HepG2 (cell line): Measurements from ENCODE around the gene CAPRIN2. TPM values are rescaled to one million over a fixed set of nuclear protein-coding genes. Genes with fewer than 3 reads are reported as not detected.

Experiments used
- ATAC-seq: fragments of 200-7000 bp; cut with Tn5 transposase; 3 replicates; pipeline ENCODE4 v1.9.1; 2020; ENCODE audit warnings: mild to moderate bottlenecking, moderate library complexity
- BruUV-seq: library from RNA; stranded (reverse); fragments of 400-500 nt; replicated peaks from 2 replicates; lab custom pipeline; 2021; lab: Mats Ljungman, UMichigan
- CTCF ChIA-PET: fragments of 300-600 bp; formaldehyde crosslinking; extraction: SDS; loops from one replicate; lab custom pipeline; 2021; ENCODE audit warnings: low total read pairs, inconsistent platforms, low intra/inter-chr PET ratio; lab: Yijun Ruan, JAX
- POLR2A ChIA-PET: fragments of 350-600 bp; sonication (Branson Sonifier 250); formaldehyde crosslinking; loops from one replicate; lab custom pipeline; 2020; ENCODE audit warnings: antibody characterized with exemption, inconsistent platforms; lab: Yijun Ruan, JAX
- DNase-seq: peaks from one replicate; pipeline ENCODE4 v3.0.0-alpha.2; 2015; ENCODE audit warnings: low spot score
- FAIRE-seq: peaks from 3 replicates; lab custom pipeline; 2011; peaks lifted over from hg19 to GRCh38; lab: Jason Lieb, UNC
- H2AFZ ChIP-seq: one replicate; pipeline ENCODE4 v1.6.1; 2011; ENCODE audit warnings: low read length, inconsistent platforms
- H3K27ac ChIP-seq: fragments of 300-600 bp; 3 replicates; pipeline ENCODE4 v1.8.0; 2011; ENCODE audit warnings: mixed run types, mild to moderate bottlenecking, mixed read lengths, low read length, inconsistent platforms; ENCODE audit not compliant: insufficient read depth; ENCODE audit errors: extremely low read length
- H3K27me3 ChIP-seq, 2 experiments: fragments of 200-600 bp in 1 of 2; 2 replicates in 1 of 2; 3 replicates in 1 of 2; pipeline versions ENCODE4 v1.6.0 to v1.8.0; 2011; ENCODE audit warnings: low read length in 2 of 2, mild to moderate bottlenecking in 2 of 2, moderate library complexity in 2 of 2, inconsistent platforms in 1 of 2; ENCODE audit not compliant: insufficient read depth in 2 of 2, control insufficient read depth in 1 of 2
- H3K36me3 ChIP-seq, 2 experiments: fragments of 200-600 bp in 1 of 2; replicated peaks in 1 of 2; 2 replicates in 1 of 2; 3 replicates in 1 of 2; pipeline versions ENCODE4 v1.5.1 to v1.8.0; 2011; ENCODE audit warnings: low read length in 2 of 2, inconsistent platforms in 1 of 2; ENCODE audit not compliant: insufficient read depth in 2 of 2, control insufficient read depth in 1 of 2
- H3K4me1 ChIP-seq: 2 replicates; pipeline ENCODE4 v1.5.1; 2012; ENCODE audit warnings: low read length, inconsistent platforms; ENCODE audit not compliant: insufficient read depth
- H3K4me2 ChIP-seq: 2 replicates; pipeline ENCODE4 v1.6.0; 2011; ENCODE audit warnings: low read depth, low read length, inconsistent platforms
- H3K4me3 ChIP-seq, 3 experiments: fragments of 200-600 bp in 1 of 3; sonication (generic), shearing (Covaris generic) in 1 of 3; replicated peaks in 1 of 3; 2 replicates each; pipeline ENCODE4 v1.5.1; 2011 to 2016; ENCODE audit warnings: low read length in 3 of 3, inconsistent platforms in 2 of 3, low read depth in 2 of 3, mild to moderate bottlenecking in 2 of 3, control low read depth in 1 of 3, mixed read lengths in 1 of 3; ENCODE audit not compliant: insufficient read depth in 1 of 3
- H3K79me2 ChIP-seq: one replicate; pipeline ENCODE4 v1.6.1; 2011; ENCODE audit warnings: low read length, inconsistent platforms; ENCODE audit not compliant: insufficient read depth
- H3K9ac ChIP-seq: 2 replicates; pipeline ENCODE4 v1.6.0; 2011; ENCODE audit warnings: mild to moderate bottlenecking, low read depth, low read length, inconsistent platforms; ENCODE audit not compliant: insufficient read depth
- H3K9me3 ChIP-seq: 2 replicates; pipeline ENCODE4 v1.5.1; 2012; ENCODE audit warnings: mild to moderate bottlenecking, low read length
- H4K20me1 ChIP-seq: 2 replicates; pipeline ENCODE4 v1.6.0; 2011; ENCODE audit warnings: inconsistent platforms, mild to moderate bottlenecking, low read length, moderate library complexity; ENCODE audit not compliant: insufficient read depth
- BRD4 ChIP-seq: sonication (generic); formaldehyde crosslinking; IDR thresholded peaks from 2 replicates; pipeline ENCODE4 v1.4.0; 2020; ENCODE audit warnings: missing genetic modification reagents
- LCORL ChIP-seq, 2 experiments: fragments of 450-650 bp in 1 of 2; sonication (generic) in 1 of 2; formaldehyde crosslinking in 1 of 2; IDR thresholded peaks; 2 replicates each; pipeline versions ENCODE4 v1.5.0 to v1.6.1; 2017 to 2020; ENCODE audit warnings: antibody characterized with exemption in 1 of 2, missing genetic modification reagents in 1 of 2
- MAFF ChIP-seq: IDR thresholded peaks from 2 replicates; pipeline ENCODE4 v1.6.1; 2011; ENCODE audit warnings: low read depth, low read length, improper control_type of control experiment
- MAFK ChIP-seq, 2 experiments: IDR thresholded peaks in 1 of 2; conservative IDR thresholded peaks in 1 of 2; 2 replicates each; pipeline ENCODE4 v1.6.1; 2011; ENCODE audit warnings: improper control_type of control experiment in 2 of 2, low read length in 2 of 2
- MBNL3 ChIP-seq: fragments of 250-450 bp; sonication (Bioruptor Pico); conservative IDR thresholded peaks from 2 replicates; pipeline ENCODE4 v1.8.0; 2022; ENCODE audit warnings: mild to moderate bottlenecking, inconsistent platforms
- MIXL1 ChIP-seq: IDR thresholded peaks from 2 replicates; pipeline ENCODE4 v1.6.1; 2016
- NR3C1 ChIP-seq: sonication (generic); formaldehyde crosslinking; IDR thresholded peaks from 2 replicates; pipeline ENCODE4 v1.4.0; 2020; ENCODE audit warnings: missing genetic modification reagents
- ONECUT2 ChIP-seq: sonication (generic); formaldehyde crosslinking; IDR thresholded peaks from 2 replicates; pipeline ENCODE4 v1.4.0; 2020; ENCODE audit warnings: missing genetic modification reagents
- RORA ChIP-seq: sonication (generic); formaldehyde crosslinking; IDR thresholded peaks from 2 replicates; pipeline ENCODE4 v1.5.0; 2020; ENCODE audit warnings: mild to moderate bottlenecking, missing genetic modification reagents, moderate library complexity
- SRF ChIP-seq: IDR thresholded peaks from 2 replicates; pipeline ENCODE4 v1.6.1; 2011; ENCODE audit warnings: mild to moderate bottlenecking, low read depth, low read length, moderate library complexity
- ZBTB39 ChIP-seq: sonication (generic); formaldehyde crosslinking; IDR thresholded peaks from 2 replicates; pipeline ENCODE4 v1.5.0; 2020; ENCODE audit warnings: missing genetic modification reagents
- ZKSCAN1 ChIP-seq: fragments of 150-350 bp; IDR thresholded peaks from 2 replicates; pipeline ENCODE4 v1.6.1; 2014; ENCODE audit warnings: low read length
- ZNF10 ChIP-seq: sonication (generic); formaldehyde crosslinking; IDR thresholded peaks from 2 replicates; pipeline ENCODE4 v1.4.0; 2020; ENCODE audit warnings: mild to moderate bottlenecking, low read depth, missing genetic modification reagents, borderline replicate concordance
- ZNF251 ChIP-seq: sonication (generic); formaldehyde crosslinking; IDR thresholded peaks from 2 replicates; pipeline ENCODE4 v1.9.0; 2021; ENCODE audit warnings: mild to moderate bottlenecking, missing genetic modification reagents
- WGBS: methylation state at CpG from one replicate; pipeline ENCODE4 v1.1.6; 2017; ENCODE audit warnings: low lambda C conversion rate; 5-methylcytosine and 5-hydroxymethylcytosine counted together
- in situ Hi-C: cut with HindIII; loops from 2 replicates; pipeline ENCODE4 v1.10.0; 2017; ENCODE audit warnings: low pct_unique_long_range_greater_than_20kb; ENCODE audit not compliant: extremely low pct_ligation_motif_present
- intact Hi-C: fragments of 100-400 bp; cut with micrococcal nuclease; formaldehyde crosslinking; loops from one replicate; pipeline ENCODE4 v1.10.0; 2022; ENCODE audit not compliant: unreplicated experiment
- polyA plus RNA-seq, 8 experiments: library from polyadenylated mRNA; depleted of rRNA in 3 of 8; stranded (reverse) in 7 of 8; unstranded in 1 of 8; fragments of >200 nt; fragmentation: Illumina TruSeq in 4 of 8; extraction: Trizol in 4 of 8; gene quantifications; 2 replicates each; pipeline versions ENCODE4 v1.2.1 to v1.2.3, GENCODE V29; 2011 to 2016; ENCODE audit warnings: low read depth in 4 of 8, missing spikeins in 1 of 8, mixed read lengths in 1 of 8; ENCODE audit not compliant: insufficient read depth in 1 of 8
- total RNA-seq, 5 experiments: library from RNA; depleted of rRNA; stranded (reverse); fragments of >200 nt; fragmentation: Illumina TruSeq; extraction: Trizol; gene quantifications; 2 replicates each; pipeline ENCODE4 v1.2.3, GENCODE V29; 2016; ENCODE audit warnings: low read depth in 1 of 5
- TF ChIP-seq, protein P1 (sequence below): sonication (generic); formaldehyde crosslinking; IDR thresholded peaks from 2 replicates; pipeline ENCODE4 v1.9.0; 2022; ENCODE audit warnings: low read depth, missing genetic modification reagents

Gene CAPRIN2
- total and polyA plus RNA-seq, 2 of the 13 experiments (the other 11 are each of a cell fraction or from before 2014, with no cell fraction given), result 21.7 to 30.6 TPM

DNA sequence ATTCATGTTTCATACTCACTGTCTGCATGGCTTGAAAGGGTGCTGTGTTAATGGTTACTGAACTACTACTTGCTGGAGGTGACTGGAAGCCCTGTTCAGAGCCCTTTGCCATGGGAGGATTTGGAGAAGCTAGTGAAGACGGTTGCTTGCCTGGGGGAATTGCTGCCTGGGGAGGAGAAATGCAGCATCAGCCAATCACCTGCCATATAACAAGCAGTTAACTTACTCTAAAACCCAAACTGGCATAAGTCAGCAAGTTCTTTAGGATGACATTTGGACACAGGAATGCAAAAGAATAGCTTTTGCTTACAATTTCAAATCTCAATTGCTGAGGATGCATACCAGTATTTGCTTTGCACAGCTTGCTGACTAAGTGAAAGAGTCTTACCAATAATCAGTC, 35.7 kb downstream of the CAPRIN2 start:
- in situ Hi-C loops, result no loop called here
- Histone ChIP-seq H4K20me1 (no peaks in the 10 kb centered on the region), H3K4me3 (no peak overlapping the region), H2AFZ (no peak overlapping the region), H3K27me3 (no peaks in the 10 kb centered on the region; a peak in 1 of 5 replicates), H3K4me1 (no peaks in the 10 kb centered on the region), H3K27ac (no peak overlapping the region), H3K4me2 (no peak overlapping the region), H3K36me3 (peaks cover 7 to 66% of the 10 kb centered on the region in 2 experiments), H3K9me3 (no peaks in the 10 kb centered on the region), H3K9ac (no peak overlapping the region), H3K79me2 (no peaks in the 10 kb centered on the region)
- intact Hi-C loops, result no loop called here
- no peak for ATAC-seq
- BruUV-seq, result no TSS peak
- ChIA-PET CTCF (no interaction called here), POLR2A (no interaction called here)
- DNase-seq, result no peak
- 83% methylated on average over 1 of the region's 1 CpG for WGBS
- FAIRE-seq, result no peak
- TF ChIP-seq MAFK (conservative IDR thresholded peaks at IDR 0.05 in 1 of 2, IDR thresholded peaks at IDR 0.05 in 1 of 2; ENCODE audit: low read length in 2 of 2) (0 out of 4 replicates have a peak, but pooled peaks of 1 of the 2 experiments have one; percentile 3), SRF (no peak), MAFF (0 out of 2 replicates have a peak, but pooled peaks have one; percentile 2)

- no peak for FAIRE-seq
- H3K4me1 ChIP-seq, result no peaks in the 10 kb centered on the region
- H3K9ac ChIP-seq, result no peak overlapping the region
- in situ Hi-C loops, result no loop called here
- ChIA-PET POLR2A (interaction anchor here (1.0 kb wide), 1 partner anchor 12 kb away, joined by 5 read pairs; the partner anchor contains the start of gene IPO8), CTCF (no interaction called here)
- peaks cover 4 to 23% of the 10 kb centered on the region in 2 experiments for H3K36me3 ChIP-seq
- intact Hi-C loops, result no loop called here
- no TSS peak for BruUV-seq
- H2AFZ ChIP-seq, result no peak overlapping the region
- DNase-seq, result no peak
- no peak for ATAC-seq
- no peaks in the 10 kb centered on the region for H3K79me2 ChIP-seq
- no peaks in the 10 kb centered on the region for H4K20me1 ChIP-seq
- H3K4me3 ChIP-seq, result no peak overlapping the region
- H3K4me2 ChIP-seq, result no peak overlapping the region
- whole genome bisulfite sequencing, result 94% methylated on average over 10 of the region's 10 CpGs
- no peaks in the 10 kb centered on the region for H3K27me3 ChIP-seq
- H3K27ac ChIP-seq, result no peak overlapping the region
- H3K9me3 ChIP-seq, result no peaks in the 10 kb centered on the region
- TF ChIP-seq ZNF251 (no peak), ONECUT2 (CRISPR knock-in tag) (no peak), ZKSCAN1 (no peak), ZBTB39 (CRISPR knock-in tag) (no peak), BRD4 (no peak), ZNF10 (CRISPR knock-in tag) (no peak), RORA (no peak), NR3C1 (CRISPR knock-in tag) (no peak), MIXL1 (no peak), LCORL (IDR thresholded peaks at IDR 0.05) (no peak), LCORL (CRISPR knock-in tag; IDR thresholded peaks at IDR 0.05) (no peak), MBNL3 (CRISPR knock-in tag) (no peak)
- TF ChIP-seq, protein P1, sequence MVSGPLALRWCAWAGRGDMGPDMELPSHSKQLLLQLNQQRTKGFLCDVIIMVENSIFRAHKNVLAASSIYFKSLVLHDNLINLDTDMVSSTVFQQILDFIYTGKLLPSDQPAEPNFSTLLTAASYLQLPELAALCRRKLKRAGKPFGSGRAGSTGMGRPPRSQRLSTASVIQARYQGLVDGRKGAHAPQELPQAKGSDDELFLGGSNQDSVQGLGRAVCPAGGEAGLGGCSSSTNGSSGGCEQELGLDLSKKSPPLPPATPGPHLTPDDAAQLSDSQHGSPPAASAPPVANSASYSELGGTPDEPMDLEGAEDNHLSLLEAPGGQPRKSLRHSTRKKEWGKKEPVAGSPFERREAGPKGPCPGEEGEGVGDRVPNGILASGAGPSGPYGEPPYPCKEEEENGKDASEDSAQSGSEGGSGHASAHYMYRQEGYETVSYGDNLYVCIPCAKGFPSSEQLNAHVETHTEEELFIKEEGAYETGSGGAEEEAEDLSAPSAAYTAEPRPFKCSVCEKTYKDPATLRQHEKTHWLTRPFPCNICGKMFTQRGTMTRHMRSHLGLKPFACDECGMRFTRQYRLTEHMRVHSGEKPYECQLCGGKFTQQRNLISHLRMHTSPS (CRISPR knock-in tag), result no peak
Observed at GRCh38 chr12:30707613-30708342, 47.0 kb downstream of the CAPRIN2 start.
